MCF 10A (cell line): ENCODE data around the gene CSAD. TPM values are rescaled to one million over a fixed set of nuclear protein-coding genes. Genes with fewer than 3 reads are reported as not detected.

ENCODE experiments used
- BruUV-seq: library from RNA; stranded (reverse); fragments of 400-500 nt; replicated peaks from 2 replicates; lab custom pipeline; 2021; lab: Mats Ljungman, UMichigan
- CTCF ChIA-PET: fragments of 300-600 bp; sonication (Branson Sonifier 250); formaldehyde crosslinking; extraction: SDS; loops from one replicate; lab custom pipeline; 2021; ENCODE audit warnings: antibody characterized with exemption, inconsistent platforms; lab: Yijun Ruan, JAX
- POLR2A ChIA-PET: fragments of 300-600, 350-650 bp; sonication (Branson Sonifier 250); formaldehyde crosslinking; extraction: SDS; loops from one replicate; lab custom pipeline; 2020; ENCODE audit warnings: antibody characterized with exemption, inconsistent platforms; lab: Yijun Ruan, JAX
- DNase-seq: peaks from one replicate; pipeline ENCODE4 v3.0.0-alpha.2; 2018; ENCODE audit not compliant: unreplicated experiment
- H3K27ac Mint-ChIP-seq: one replicate; pipeline ENCODE4 v1.8.0; 2022; ENCODE audit warnings: mild to moderate bottlenecking, low read depth, mixed read lengths; ENCODE audit not compliant: unreplicated experiment
- H3K27me3 Mint-ChIP-seq: one replicate; pipeline ENCODE4 v1.8.0; 2022; ENCODE audit warnings: mixed read lengths; ENCODE audit not compliant: insufficient read depth, unreplicated experiment
- H3K36me3 Mint-ChIP-seq: one replicate; pipeline ENCODE4 v1.8.0; 2022; ENCODE audit warnings: mild to moderate bottlenecking, moderate library complexity, mixed read lengths; ENCODE audit not compliant: insufficient read depth, unreplicated experiment
- H3K4me1 Mint-ChIP-seq: one replicate; pipeline ENCODE4 v1.8.0; 2022; ENCODE audit warnings: mixed read lengths; ENCODE audit not compliant: insufficient read depth, unreplicated experiment
- H3K4me3 Mint-ChIP-seq: one replicate; pipeline ENCODE4 v1.8.0; 2022; ENCODE audit warnings: mild to moderate bottlenecking, moderate library complexity, mixed read lengths; ENCODE audit not compliant: unreplicated experiment
- H3K9me3 Mint-ChIP-seq: one replicate; pipeline ENCODE4 v1.8.0; 2022; ENCODE audit warnings: mixed read lengths; ENCODE audit not compliant: unreplicated experiment
- intact Hi-C: fragments of 100-400 bp; cut with micrococcal nuclease; formaldehyde crosslinking; loops from 2 replicates; pipeline ENCODE4 v1.14.1; 2022
- total RNA-seq: library from RNA; stranded (reverse); gene quantifications from 2 replicates; pipeline ENCODE4 v1.2.3, GENCODE V29; 2022
- TF ChIP-seq, protein P1 (sequence below): fragments of 200-600 bp; IDR thresholded peaks from one replicate; pipeline ENCODE4 v1.8.0; 2022; ENCODE audit warnings: antibody characterized with exemption, mild to moderate bottlenecking; ENCODE audit not compliant: unreplicated experiment

The CSAD gene
- total RNA-seq, 1 experiment from 2014 or later, result 22.7 TPM

DNA sequence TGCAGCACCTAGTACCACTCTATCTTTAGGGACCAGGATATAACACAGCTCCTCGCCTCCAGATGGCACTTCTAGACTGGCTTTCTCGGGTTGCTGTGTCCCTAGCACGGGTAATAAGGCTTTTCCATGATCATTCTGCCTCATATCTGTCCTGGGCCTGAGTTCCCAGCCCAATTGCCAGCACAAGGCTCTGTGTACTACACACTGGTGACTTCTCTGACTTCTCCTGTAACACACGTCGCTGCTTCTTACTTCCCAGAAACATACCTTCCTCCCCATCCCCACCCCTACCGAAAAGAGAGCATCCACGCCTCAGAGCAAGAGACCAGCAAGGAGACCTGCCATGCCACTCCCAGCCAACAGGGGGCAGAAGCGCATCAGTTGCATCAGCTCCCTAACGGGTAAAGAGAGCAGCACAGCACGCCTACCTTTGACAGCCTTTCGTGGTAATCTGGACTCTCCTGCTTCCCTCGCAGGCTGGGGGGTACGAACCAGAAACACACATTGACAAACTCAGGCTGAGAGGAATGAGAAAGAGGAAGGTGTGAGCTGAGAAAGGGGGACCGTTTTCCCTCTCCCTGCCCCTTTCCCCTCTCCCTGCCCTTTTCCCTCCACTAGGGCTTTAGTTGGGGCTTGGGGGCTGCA, 21.4 kb downstream of the CSAD start:
- Mint-ChIP-seq H3K4me1 (peaks cover 8% of the 10 kb centered on the region), H3K27me3 (no peaks in the 10 kb centered on the region), H3K4me3 (no peak overlapping the region), H3K36me3 (peaks cover 7% of the 10 kb centered on the region), H3K9me3 (no peaks in the 10 kb centered on the region), H3K27ac (no peak overlapping the region)
- TF ChIP-seq, protein P1, sequence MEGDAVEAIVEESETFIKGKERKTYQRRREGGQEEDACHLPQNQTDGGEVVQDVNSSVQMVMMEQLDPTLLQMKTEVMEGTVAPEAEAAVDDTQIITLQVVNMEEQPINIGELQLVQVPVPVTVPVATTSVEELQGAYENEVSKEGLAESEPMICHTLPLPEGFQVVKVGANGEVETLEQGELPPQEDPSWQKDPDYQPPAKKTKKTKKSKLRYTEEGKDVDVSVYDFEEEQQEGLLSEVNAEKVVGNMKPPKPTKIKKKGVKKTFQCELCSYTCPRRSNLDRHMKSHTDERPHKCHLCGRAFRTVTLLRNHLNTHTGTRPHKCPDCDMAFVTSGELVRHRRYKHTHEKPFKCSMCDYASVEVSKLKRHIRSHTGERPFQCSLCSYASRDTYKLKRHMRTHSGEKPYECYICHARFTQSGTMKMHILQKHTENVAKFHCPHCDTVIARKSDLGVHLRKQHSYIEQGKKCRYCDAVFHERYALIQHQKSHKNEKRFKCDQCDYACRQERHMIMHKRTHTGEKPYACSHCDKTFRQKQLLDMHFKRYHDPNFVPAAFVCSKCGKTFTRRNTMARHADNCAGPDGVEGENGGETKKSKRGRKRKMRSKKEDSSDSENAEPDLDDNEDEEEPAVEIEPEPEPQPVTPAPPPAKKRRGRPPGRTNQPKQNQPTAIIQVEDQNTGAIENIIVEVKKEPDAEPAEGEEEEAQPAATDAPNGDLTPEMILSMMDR, result peak; percentile 94
- intact Hi-C loops, result loop anchor here (1.0 kb wide), 2 partner anchors 31 to 128 kb away; no protein-coding TSS in a partner anchor
- BruUV-seq, result no TSS peak
- ChIA-PET POLR2A (interaction anchor here (0.6 to 2.9 kb wide), 6 partner anchors 20 to 140 kb away, joined by 3 to 11 read pairs (median 4); partner anchors contain the start of genes CSAD, MYG1 and ZNF740), CTCF (interaction anchor here (0.6 to 4.6 kb wide), 51 partner anchors 8 to 1015 kb away, joined by 3 to 54 read pairs (median 3); partner anchors contain the start of genes CSAD, ESPL1, MYG1 and PFDN5)
- peak; percentile 85 for DNase-seq

DNA sequence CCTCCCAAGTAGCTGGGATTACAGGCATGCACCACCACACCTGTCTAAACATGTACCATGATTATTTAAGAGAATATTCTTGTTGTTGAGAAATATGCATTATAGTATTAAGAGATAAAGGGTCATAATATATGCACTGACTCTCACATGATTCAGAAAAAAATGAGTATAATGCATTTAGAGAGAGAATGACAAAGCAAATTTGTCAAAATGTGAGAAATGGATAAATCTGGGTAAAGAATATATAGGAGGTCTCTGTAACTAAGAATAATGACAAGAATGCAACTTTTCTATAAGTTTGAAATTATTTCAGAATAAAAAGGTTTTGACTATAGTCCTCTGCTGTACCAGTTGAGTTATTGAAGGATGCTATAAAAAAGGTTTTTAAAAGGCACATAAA, 28.3 kb downstream of the CSAD start:
- peaks cover 3% of the 10 kb centered on the region for H3K36me3 Mint-ChIP-seq
- H3K4me3 Mint-ChIP-seq, result no peak overlapping the region
- H3K4me1 Mint-ChIP-seq, result no peaks in the 10 kb centered on the region
- BruUV-seq, result no TSS peak
- H3K27ac Mint-ChIP-seq, result no peak overlapping the region
- H3K27me3 Mint-ChIP-seq, result no peaks in the 10 kb centered on the region
- no peaks in the 10 kb centered on the region for H3K9me3 Mint-ChIP-seq
- no peak for DNase-seq
- CTCF ChIA-PET, result interaction anchor here (1.0 kb wide), 1 partner anchor 23 kb away, joined by 3 read pairs; no protein-coding TSS in a partner anchor
- POLR2A ChIA-PET, result no interaction called here
- intact Hi-C loops, result no loop called here
- TF ChIP-seq, protein P1, result no peak

DNA sequence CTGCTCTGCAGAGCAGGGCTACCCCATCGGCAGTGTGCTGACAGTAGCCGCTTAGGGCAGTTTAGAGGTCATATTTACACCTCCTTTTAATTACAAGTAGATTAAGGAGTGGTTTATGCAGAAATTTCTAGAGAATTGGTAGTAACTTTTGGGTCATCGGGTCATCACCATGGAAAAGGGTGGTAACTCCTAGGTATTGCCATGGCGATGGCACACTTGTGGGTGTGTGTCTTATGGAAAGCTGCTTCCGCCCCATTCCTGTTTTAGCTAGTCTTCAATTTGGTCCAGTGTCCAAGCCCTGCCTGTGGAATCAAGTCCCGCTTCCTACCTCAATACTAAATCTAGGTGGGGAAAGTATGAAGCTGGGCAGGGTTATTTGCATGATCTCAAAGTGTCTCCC, 29.7 kb downstream of the CSAD start:
- Mint-ChIP-seq H3K9me3 (no peaks in the 10 kb centered on the region), H3K27ac (no peak overlapping the region), H3K4me3 (no peak overlapping the region), H3K36me3 (no peaks in the 10 kb centered on the region), H3K27me3 (no peaks in the 10 kb centered on the region), H3K4me1 (no peaks in the 10 kb centered on the region)
- CTCF ChIA-PET, result interaction anchor here (1.2 kb wide), 1 partner anchor 9 kb away, joined by 3 read pairs; no protein-coding TSS in a partner anchor
- no peak for DNase-seq
- BruUV-seq, result no TSS peak
- POLR2A ChIA-PET, result no interaction called here
- intact Hi-C loops, result no loop called here
- TF ChIP-seq, protein P1, result no peak

DNA sequence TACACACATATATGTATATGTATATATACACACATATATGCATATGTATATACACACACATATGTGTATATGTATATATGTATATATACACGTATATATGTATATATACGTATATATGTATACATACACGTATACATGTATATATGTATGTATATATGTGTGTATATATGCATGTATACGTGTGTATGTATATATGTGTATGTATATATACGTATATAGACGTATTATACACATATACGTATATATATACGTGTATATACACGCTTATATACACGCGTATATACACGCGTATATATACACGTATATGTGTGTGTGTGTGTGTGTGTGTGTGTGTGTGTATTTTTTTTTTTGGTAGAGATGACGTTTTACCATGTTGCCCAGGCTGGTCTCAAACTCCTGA, 33.1 kb downstream of the CSAD start:
- H3K4me3 Mint-ChIP-seq, result no peak overlapping the region
- DNase-seq, result no peak
- intact Hi-C loops, result no loop called here
- H3K27me3 Mint-ChIP-seq, result no peaks in the 10 kb centered on the region
- H3K9me3 Mint-ChIP-seq, result no peaks in the 10 kb centered on the region
- TF ChIP-seq, protein P1, result no peak
- ChIA-PET CTCF (interaction anchor here (0.6 to 1.2 kb wide), 4 partner anchors 12 to 821 kb away, joined by 3 to 4 read pairs (median 3); no protein-coding TSS in a partner anchor), POLR2A (interaction anchor here (0.6 kb wide), 1 partner anchor 52 kb away, joined by 3 read pairs; no protein-coding TSS in a partner anchor)
- no TSS peak for BruUV-seq
- H3K4me1 Mint-ChIP-seq, result peaks cover 6% of the 10 kb centered on the region
- H3K27ac Mint-ChIP-seq, result no peak overlapping the region
- H3K36me3 Mint-ChIP-seq, result peaks cover 7% of the 10 kb centered on the region
